Neuronal stem cell (in vitro differentiated cells): Measurements from ENCODE around the gene STK32C.

Source experiments
- DNase-seq: peaks from one replicate; pipeline ENCODE4 v3.0.0-alpha.2; 2013; ENCODE audit warnings: low spot score
- H2AFZ ChIP-seq: one replicate; pipeline ENCODE4 v1.6.1; 2013; ENCODE audit warnings: mild to moderate bottlenecking, low read length, inconsistent platforms
- H2AK5ac ChIP-seq: 2 replicates; pipeline ENCODE4 v1.6.1; 2013; ENCODE audit warnings: low read depth, mild to moderate bottlenecking, inconsistent platforms, low read length, moderate library complexity, mixed read lengths
- H2BK120ac ChIP-seq: 2 replicates; pipeline ENCODE4 v1.6.1; 2013; ENCODE audit warnings: low read depth, mild to moderate bottlenecking, inconsistent platforms, low read length, moderate library complexity, mixed read lengths
- H2BK12ac ChIP-seq: one replicate; pipeline ENCODE4 v1.6.1; 2013; ENCODE audit warnings: low read length, inconsistent platforms
- H2BK15ac ChIP-seq: 2 replicates; pipeline ENCODE4 v1.6.1; 2013; ENCODE audit warnings: mild to moderate bottlenecking, low read length, inconsistent platforms, mixed read lengths
- H2BK5ac ChIP-seq: one replicate; pipeline ENCODE4 v1.6.1; 2013; ENCODE audit warnings: inconsistent platforms, mild to moderate bottlenecking, low read length, moderate library complexity
- H3K14ac ChIP-seq: one replicate; pipeline ENCODE4 v1.6.1; 2013; ENCODE audit warnings: low read length, inconsistent platforms
- H3K18ac ChIP-seq: 2 replicates; pipeline ENCODE4 v1.6.1; 2013; ENCODE audit warnings: low read length, inconsistent platforms
- H3K23ac ChIP-seq: 2 replicates; pipeline ENCODE4 v1.6.1; 2013; ENCODE audit warnings: low read depth, mild to moderate bottlenecking, mixed read lengths, low read length, inconsistent platforms; ENCODE audit not compliant: poor library complexity
- H3K27ac ChIP-seq: replicated peaks from 3 replicates; pipeline ENCODE4 v1.5.1; 2013; ENCODE audit warnings: low read length, inconsistent platforms
- H3K27me3 ChIP-seq, 3 experiments: 2 replicates each; pipeline ENCODE4 v1.6.1; 2013; ENCODE audit warnings: low read length in 3 of 3, mild to moderate bottlenecking in 2 of 3, inconsistent platforms in 1 of 3, low read depth in 1 of 3, mixed read lengths in 1 of 3, moderate library complexity in 1 of 3; ENCODE audit not compliant: control insufficient read depth in 3 of 3, insufficient read depth in 3 of 3
- H3K36me3 ChIP-seq, 2 donors: replicated peaks in 1 of 2; 2 replicates each; pipeline ENCODE4 v1.6.1; 2013; ENCODE audit warnings: low read length in 2 of 2; ENCODE audit not compliant: control insufficient read depth in 2 of 2, insufficient read depth in 2 of 2
- H3K4ac ChIP-seq: 2 replicates; pipeline ENCODE4 v1.6.1; 2013; ENCODE audit warnings: inconsistent platforms, mild to moderate bottlenecking, low read length, moderate library complexity
- H3K4me1 ChIP-seq, 2 donors: 1 replicate in 1 of 2; 2 replicates in 1 of 2; pipeline ENCODE4 v1.6.1; 2013; ENCODE audit warnings: low read length in 2 of 2, low read depth in 1 of 2; ENCODE audit not compliant: control insufficient read depth in 2 of 2, insufficient read depth in 1 of 2
- H3K4me2 ChIP-seq: one replicate; pipeline ENCODE4 v1.6.1; 2013; ENCODE audit warnings: mild to moderate bottlenecking, low read length, inconsistent platforms; ENCODE audit not compliant: insufficient read depth, poor library complexity, severe bottlenecking
- H3K4me3 ChIP-seq, 2 donors: 2 replicates each; pipeline ENCODE4 v1.5.1; 2013; ENCODE audit warnings: low read length in 2 of 2, mild to moderate bottlenecking in 2 of 2, inconsistent platforms in 1 of 2, moderate library complexity in 1 of 2
- H3K79me1 ChIP-seq: one replicate; pipeline ENCODE4 v1.6.1; 2013; ENCODE audit warnings: low read depth, mild to moderate bottlenecking, inconsistent platforms, low read length, moderate library complexity
- H3K9ac ChIP-seq: one replicate; pipeline ENCODE4 v1.6.1; 2013; ENCODE audit warnings: mild to moderate bottlenecking, low read depth, low read length, inconsistent platforms; ENCODE audit not compliant: poor library complexity
- H3K9me3 ChIP-seq, 2 donors: replicated peaks in 1 of 2; 2 replicates each; pipeline versions ENCODE3 to v1.6.1; 2013; ENCODE audit warnings: low read length in 2 of 2, mild to moderate bottlenecking in 2 of 2, inconsistent platforms in 1 of 2, low read depth in 1 of 2, mixed read lengths in 1 of 2, moderate library complexity in 1 of 2; ENCODE audit not compliant: control insufficient read depth in 2 of 2, insufficient read depth in 1 of 2
- H4K8ac ChIP-seq: one replicate; pipeline ENCODE4 v1.6.1; 2013; ENCODE audit warnings: low read depth, mild to moderate bottlenecking, inconsistent platforms, low read length, moderate library complexity
- H4K91ac ChIP-seq: one replicate; pipeline ENCODE4 v1.6.1; 2013; ENCODE audit warnings: low read length, low read depth, mild to moderate bottlenecking, inconsistent platforms; ENCODE audit not compliant: poor library complexity
- WGBS, 2 donors: extraction: QIAGEN DNeasy Blood & Tissue Kit; methylation state at CpG; one replicate each; pipeline ENCODE4 v1.1.7; 2013; ENCODE audit warnings: missing lambda C conversion rate in 2 of 2, mixed read lengths in 1 of 2; ENCODE audit not compliant: insufficient read length in 2 of 2, insufficient replicate concordance in 1 of 2; ENCODE audit errors: extremely low coverage in 2 of 2; 5-methylcytosine and 5-hydroxymethylcytosine counted together

The STK32C gene

DNA sequence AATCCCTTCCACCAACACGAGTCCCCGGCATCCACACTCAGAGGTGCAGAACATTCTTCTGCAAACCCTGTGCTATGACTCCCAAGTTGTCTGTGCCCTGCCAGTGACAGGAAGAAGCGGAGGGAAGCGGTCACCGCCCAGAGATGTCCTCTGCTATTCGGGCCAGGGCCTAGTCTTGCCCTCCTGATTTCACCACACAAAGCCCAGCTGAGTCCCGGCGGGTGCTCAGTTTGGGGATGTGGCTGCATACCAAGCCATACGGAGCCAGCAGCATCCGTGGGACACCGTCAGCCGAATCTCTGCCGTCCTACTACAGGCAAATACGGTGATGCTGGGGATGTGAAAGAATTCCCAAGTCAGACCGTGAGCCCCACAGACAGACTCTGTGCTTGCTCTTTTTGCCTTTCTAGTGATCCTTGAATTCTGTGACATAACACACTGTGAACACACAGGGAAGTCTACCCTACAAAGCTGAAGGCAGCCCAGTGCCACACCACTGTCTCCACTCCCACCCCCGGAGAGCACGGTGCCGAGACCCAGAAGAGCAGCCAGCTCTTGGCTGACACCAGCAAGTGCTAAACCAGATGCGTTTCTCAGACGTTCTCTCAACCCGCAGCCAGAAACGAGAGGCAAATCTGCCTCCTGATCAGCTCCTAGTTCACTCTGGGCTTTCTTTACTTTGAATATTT lies 2.0 kb downstream of the STK32C start:
- no peak for DNase-seq
- H3K14ac ChIP-seq = no peak overlapping the region
- H3K4ac ChIP-seq = no peak overlapping the region
- peaks cover 8 to 11% of the 10 kb centered on the region in 2 donors for H3K9me3 ChIP-seq
- peaks cover 8% of the 10 kb centered on the region in 2 donors for H3K4me1 ChIP-seq
- H2BK5ac ChIP-seq = no peak overlapping the region
- no peak overlapping the region for H3K23ac ChIP-seq
- no peak overlapping the region for H3K27ac ChIP-seq
- H4K91ac ChIP-seq = no peak overlapping the region
- H2AK5ac ChIP-seq = peak overlapping the region; percentile 74
- no peak overlapping the region for H2BK12ac ChIP-seq
- no peak overlapping the region for H2BK120ac ChIP-seq
- no peaks in the 10 kb centered on the region for H3K79me1 ChIP-seq
- H2BK15ac ChIP-seq = no peak overlapping the region
- H3K18ac ChIP-seq = no peak overlapping the region
- H3K36me3 ChIP-seq = peaks cover 0 to 3% of the 10 kb centered on the region in 2 donors
- H3K27me3 ChIP-seq = peaks cover 7 to 35% (median 12%) of the 10 kb centered on the region in 3 experiments
- H2AFZ ChIP-seq = no peak overlapping the region
- WGBS, 2 donors = no CpG with 5 or more reads among the region's 22 CpGs
- H4K8ac ChIP-seq = no peak overlapping the region
- H3K9ac ChIP-seq = no peak overlapping the region
- no peak overlapping the region for H3K4me2 ChIP-seq
- H3K4me3 ChIP-seq = no peak overlapping the region

GRCh38 chr10:132304756-132305509 lies 2.8 kb downstream of the STK32C start:
- Histone ChIP-seq H3K4ac (no peak overlapping the region), H3K4me3 (no peak overlapping the region), H2BK12ac (no peak overlapping the region), H3K79me1 (no peaks in the 10 kb centered on the region), H3K27ac (no peak overlapping the region), H2BK5ac (no peak overlapping the region), H3K23ac (no peak overlapping the region), H2AK5ac (no peak overlapping the region), H4K8ac (no peak overlapping the region), H3K9me3 (peaks cover 8 to 11% of the 10 kb centered on the region in 2 donors), H3K9ac (peak overlapping the region; percentile 27), H2AFZ (no peak overlapping the region), H2BK15ac (no peak overlapping the region), H4K91ac (no peak overlapping the region), H3K36me3 (peaks cover 0 to 3% of the 10 kb centered on the region in 2 donors), H3K4me2 (no peak overlapping the region), H3K18ac (no peak overlapping the region), H3K14ac (no peak overlapping the region), H3K27me3 (peaks cover 7 to 27% (median 8%) of the 10 kb centered on the region in 3 experiments), H2BK120ac (no peak overlapping the region), H3K4me1 (peaks cover 8% of the 10 kb centered on the region in 2 donors)
- WGBS, 2 donors = no CpG with 5 or more reads among the region's 21 CpGs
- no peak for DNase-seq

GRCh38 chr10:132303361-132304115 lies 4.2 kb downstream of the STK32C start:
- Histone ChIP-seq H2BK5ac (no peak overlapping the region), H3K4me3 (no peak overlapping the region), H2BK120ac (no peak overlapping the region), H2AFZ (no peak overlapping the region), H3K18ac (peak overlapping the region; percentile 40), H2AK5ac (no peak overlapping the region), H3K4me1 (peaks cover under 1 to 6% of the 10 kb centered on the region in 2 donors), H3K79me1 (no peaks in the 10 kb centered on the region), H3K14ac (no peak overlapping the region), H4K91ac (no peak overlapping the region), H3K36me3 (peaks cover 0 to 3% of the 10 kb centered on the region in 2 donors), H4K8ac (no peak overlapping the region), H3K27me3 (peaks cover 0 to 14% (median 0%) of the 10 kb centered on the region in 3 experiments), H3K9ac (peak overlapping the region; percentile 6), H3K9me3 (peaks cover 8 to 11% of the 10 kb centered on the region in 2 donors), H3K4me2 (no peak overlapping the region), H2BK15ac (no peak overlapping the region), H3K27ac (no peak overlapping the region), H2BK12ac (no peak overlapping the region), H3K23ac (no peak overlapping the region), H3K4ac (no peak overlapping the region)
- WGBS, 2 donors = no CpG with 5 or more reads among the region's 21 CpGs
- no peak for DNase-seq
